MM.1S (cell line): ENCODE data around the gene NEK2.
"Not testable (repeated sequence)": the region's sequence is repeated elsewhere in the genome, so short reads cannot be mapped to it uniquely, and the experiment has no call there.

Experiments
- DNase-seq: peaks from one replicate; pipeline ENCODE4 v3.0.0-alpha.2; 2015
- H2AFZ ChIP-seq: fragments of 300-600 bp; sonication (generic); 2 replicates; pipeline ENCODE4 v1.6.0; 2016; ENCODE audit warnings: antibody characterized with exemption, low read length
- H3F3A ChIP-seq: fragments of 300-600 bp; sonication (generic); 2 replicates; pipeline ENCODE4 v1.6.1; 2016; ENCODE audit warnings: mild to moderate bottlenecking, antibody characterized with exemption, low read length, moderate library complexity, mixed read lengths; ENCODE audit not compliant: insufficient read depth
- H3K27ac ChIP-seq: fragments of 300-600 bp; sonication (generic); 2 replicates; pipeline ENCODE4 v1.5.1; 2016; ENCODE audit warnings: mild to moderate bottlenecking, low read length
- H3K27me3 ChIP-seq: fragments of 300-600 bp; sonication (generic); replicated peaks from 2 replicates; pipeline ENCODE4 v1.6.0; 2016; ENCODE audit warnings: low read length; ENCODE audit not compliant: insufficient read depth
- H3K36me3 ChIP-seq: fragments of 300-600 bp; sonication (generic); replicated peaks from 2 replicates; pipeline ENCODE4 v1.6.1; 2016; ENCODE audit warnings: mild to moderate bottlenecking, low read length, mixed read lengths; ENCODE audit not compliant: insufficient read depth
- H3K4me1 ChIP-seq: fragments of 300-600 bp; sonication (generic); 2 replicates; pipeline ENCODE4 v1.6.1; 2016; ENCODE audit warnings: low read length, mixed read lengths
- H3K4me2 ChIP-seq: fragments of 300-600 bp; sonication (generic); 2 replicates; pipeline ENCODE4 v1.6.0; 2016; ENCODE audit warnings: low read depth, low read length
- H3K4me3 ChIP-seq: fragments of 300-600 bp; sonication (generic); 2 replicates; pipeline ENCODE4 v1.5.1; 2016; ENCODE audit warnings: low read length, mixed read lengths
- H3K79me2 ChIP-seq: fragments of 300-600 bp; sonication (generic); 2 replicates; pipeline ENCODE4 v1.6.1; 2016; ENCODE audit warnings: mixed run types, low read length, mixed read lengths
- H3K9ac ChIP-seq: fragments of 300-600 bp; sonication (generic); 2 replicates; pipeline ENCODE4 v1.6.1; 2016; ENCODE audit warnings: low read length, mixed read lengths
- H3K9me2 ChIP-seq: fragments of 300-600 bp; sonication (generic); replicated peaks from 2 replicates; pipeline ENCODE4 v1.6.1; 2016; ENCODE audit warnings: mild to moderate bottlenecking, low read length, mixed read lengths; ENCODE audit not compliant: insufficient read depth
- H3K9me3 ChIP-seq: fragments of 300-600 bp; sonication (generic); replicated peaks from 2 replicates; pipeline ENCODE4 v1.6.1; 2016; ENCODE audit warnings: mild to moderate bottlenecking, low read length, mixed read lengths; ENCODE audit not compliant: insufficient read depth
- H4K20me1 ChIP-seq: fragments of 300-600 bp; sonication (generic); 2 replicates; pipeline ENCODE4 v1.6.1; 2016; ENCODE audit warnings: mild to moderate bottlenecking, low read length, moderate library complexity, mixed read lengths; ENCODE audit not compliant: insufficient read depth
- CTCF ChIP-seq: fragments of 300-600 bp; sonication (generic); IDR thresholded peaks from 2 replicates; pipeline ENCODE4 v1.5.1; 2016; ENCODE audit warnings: antibody characterized with exemption, low read length, mixed read lengths
- EZH2 ChIP-seq: fragments of 300-600 bp; sonication (generic); optimal IDR thresholded peaks from 2 replicates; pipeline ENCODE3; 2017; ENCODE audit warnings: low read depth, mild to moderate bottlenecking, antibody characterized with exemption, low read length, mixed read lengths
- EZH2phosphoT487 ChIP-seq: fragments of 300-600 bp; sonication (generic); IDR thresholded peaks from 2 replicates; pipeline ENCODE4 v1.6.1; 2018; ENCODE audit warnings: antibody characterized with exemption, low read length

The NEK2 gene

GRCh38 chr1:211683396-211684297, 8.2 kb upstream of the NEK2 start:
- no peaks in the 10 kb centered on the region for H3F3A ChIP-seq
- peaks cover 20% of the 10 kb centered on the region for H3K4me1 ChIP-seq
- no peak overlapping the region for H3K4me3 ChIP-seq
- no peak overlapping the region for H3K4me2 ChIP-seq
- TF ChIP-seq EZH2 (no peak), EZH2phosphoT487 (no peak), CTCF (no peak)
- DNase-seq: no peak
- no peak overlapping the region for H3K9ac ChIP-seq
- no peaks in the 10 kb centered on the region for H3K27me3 ChIP-seq
- no peaks in the 10 kb centered on the region for H3K36me3 ChIP-seq
- no peaks in the 10 kb centered on the region for H3K9me2 ChIP-seq
- no peaks in the 10 kb centered on the region for H3K9me3 ChIP-seq
- H2AFZ ChIP-seq: no peak overlapping the region
- H3K79me2 ChIP-seq: no peaks in the 10 kb centered on the region
- H3K27ac ChIP-seq: no peak overlapping the region
- no peaks in the 10 kb centered on the region for H4K20me1 ChIP-seq

GRCh38 chr1:211682186-211682585, 6.8 kb upstream of the NEK2 start:
- not testable (repeated sequence) for H3F3A ChIP-seq, H2AFZ ChIP-seq, H3K79me2 ChIP-seq, H3K9me3 ChIP-seq, H3K27ac ChIP-seq, H3K9me2 ChIP-seq, DNase-seq, H3K27me3 ChIP-seq, H3K9ac ChIP-seq, H3K36me3 ChIP-seq, H3K4me2 ChIP-seq, H3K4me3 ChIP-seq, H4K20me1 ChIP-seq
- H3K4me1 ChIP-seq: peaks cover 21% of the 10 kb centered on the region

GRCh38 chr1:211680752-211681327, 5.4 kb upstream of the NEK2 start:
- TF ChIP-seq EZH2 (no peak), CTCF (peak; percentile 86)
- H3K4me3 ChIP-seq: no peak overlapping the region
- no peaks in the 10 kb centered on the region for H4K20me1 ChIP-seq
- H3K79me2 ChIP-seq: no peaks in the 10 kb centered on the region
- peak overlapping the region; percentile 57 for H2AFZ ChIP-seq
- H3K27me3 ChIP-seq: no peaks in the 10 kb centered on the region
- peaks cover 17% of the 10 kb centered on the region; the same call in 1 of the 2 replicates for H3F3A ChIP-seq
- peaks cover 24% of the 10 kb centered on the region for H3K4me1 ChIP-seq
- no peaks in the 10 kb centered on the region for H3K9me2 ChIP-seq
- peak; percentile 94 for DNase-seq
- no peak overlapping the region for H3K9ac ChIP-seq
- H3K27ac ChIP-seq: peak overlapping the region; percentile 6; the same call in 1 of the 2 replicates
- H3K4me2 ChIP-seq: peak overlapping the region; percentile 53
- H3K36me3 ChIP-seq: no peaks in the 10 kb centered on the region
- H3K9me3 ChIP-seq: no peaks in the 10 kb centered on the region
